Cardiac fibroblast (primary cell): ENCODE data around the gene DNAH17.

Source experiments
- DNase-seq, 2 donors: peaks; one replicate each; pipeline versions ENCODE4 v3.0.0 to v3.0.0-alpha.2; 2010; ENCODE audit warnings: low read depth in 2 of 2
- H3K4me3 ChIP-seq, 2 donors: replicated peaks in 1 of 2; 1 replicate in 1 of 2; 2 replicates in 1 of 2; pipeline ENCODE4 v1.5.1; 2011; ENCODE audit warnings: low read depth in 2 of 2, low read length in 2 of 2, mild to moderate bottlenecking in 2 of 2, moderate library complexity in 1 of 2
- CTCF ChIP-seq: IDR thresholded peaks from one replicate; pipeline ENCODE4 v1.5.1; 2011; ENCODE audit warnings: low read depth, mild to moderate bottlenecking, low read length, inconsistent platforms

The DNAH17 gene

GRCh38 chr17:78428836-78429617, 148.2 kb downstream of the DNAH17 start:
- H3K4me3 ChIP-seq: no peak overlapping the region
- DNase-seq: no peak
- no peak for TF ChIP-seq CTCF

GRCh38 chr17:78428025-78428575, 149.1 kb downstream of the DNAH17 start:
- H3K4me3 ChIP-seq: no peak overlapping the region
- TF ChIP-seq CTCF: no peak
- DNase-seq: no peak

GRCh38 chr17:78427140-78427539, 150.1 kb downstream of the DNAH17 start:
- no peak for DNase-seq
- H3K4me3 ChIP-seq: no peak overlapping the region
- no peak for TF ChIP-seq CTCF

GRCh38 chr17:78426293-78426879, 150.8 kb downstream of the DNAH17 start:
- no peak for DNase-seq
- TF ChIP-seq CTCF: no peak
- no peak overlapping the region for H3K4me3 ChIP-seq

GRCh38 chr17:78425429-78425828, 151.8 kb downstream of the DNAH17 start:
- no peak overlapping the region for H3K4me3 ChIP-seq
- DNase-seq: no peak
- no peak for TF ChIP-seq CTCF

GRCh38 chr17:78423961-78424675, 153.1 kb downstream of the DNAH17 start:
- H3K4me3 ChIP-seq: no peak overlapping the region
- TF ChIP-seq CTCF: no peak
- no peak for DNase-seq
